Upper lobe of left lung (tissue), 4 donors: ENCODE data around the gene TAOK3.

ENCODE experiments used
- EP300 ChIP-seq, 4 donors: sonication (generic); formaldehyde crosslinking; IDR thresholded peaks; one replicate each; pipeline ENCODE4 v1.5.1; 2017; ENCODE audit warnings: antibody characterized with exemption in 4 of 4, control low read depth in 2 of 4
- POLR2A ChIP-seq, 4 donors: fragments of 450-650 bp; IDR thresholded peaks; one replicate each; pipeline ENCODE4 v1.5.1; 2016 to 2017; ENCODE audit warnings: antibody characterized with exemption in 4 of 4, mild to moderate bottlenecking in 2 of 4
- POLR2AphosphoS5 ChIP-seq, 2 donors: sonication (generic); formaldehyde crosslinking; IDR thresholded peaks; one replicate each; pipeline ENCODE4 v1.5.1; 2017; ENCODE audit warnings: antibody characterized with exemption in 2 of 2
- TF ChIP-seq, protein P1 (sequence below), 6 experiments: fragments of 450-650 bp in 4 of 6; fragments of 200-600 bp in 2 of 6; sonication (generic) in 2 of 6; IDR thresholded peaks; one replicate each; pipeline ENCODE4 v1.5.1; 2016 to 2019; ENCODE audit warnings: antibody characterized with exemption in 6 of 6

GRCh38 chr12:118361092-118361404, 11.7 kb downstream of the TAOK3 start:
- TF ChIP-seq, protein P1, sequence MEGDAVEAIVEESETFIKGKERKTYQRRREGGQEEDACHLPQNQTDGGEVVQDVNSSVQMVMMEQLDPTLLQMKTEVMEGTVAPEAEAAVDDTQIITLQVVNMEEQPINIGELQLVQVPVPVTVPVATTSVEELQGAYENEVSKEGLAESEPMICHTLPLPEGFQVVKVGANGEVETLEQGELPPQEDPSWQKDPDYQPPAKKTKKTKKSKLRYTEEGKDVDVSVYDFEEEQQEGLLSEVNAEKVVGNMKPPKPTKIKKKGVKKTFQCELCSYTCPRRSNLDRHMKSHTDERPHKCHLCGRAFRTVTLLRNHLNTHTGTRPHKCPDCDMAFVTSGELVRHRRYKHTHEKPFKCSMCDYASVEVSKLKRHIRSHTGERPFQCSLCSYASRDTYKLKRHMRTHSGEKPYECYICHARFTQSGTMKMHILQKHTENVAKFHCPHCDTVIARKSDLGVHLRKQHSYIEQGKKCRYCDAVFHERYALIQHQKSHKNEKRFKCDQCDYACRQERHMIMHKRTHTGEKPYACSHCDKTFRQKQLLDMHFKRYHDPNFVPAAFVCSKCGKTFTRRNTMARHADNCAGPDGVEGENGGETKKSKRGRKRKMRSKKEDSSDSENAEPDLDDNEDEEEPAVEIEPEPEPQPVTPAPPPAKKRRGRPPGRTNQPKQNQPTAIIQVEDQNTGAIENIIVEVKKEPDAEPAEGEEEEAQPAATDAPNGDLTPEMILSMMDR (IDR thresholded peaks at IDR 0.05), result no peak
- TF ChIP-seq POLR2A (IDR thresholded peaks at IDR 0.05) (no peak), EP300 (IDR thresholded peaks at IDR 0.05) (no peak), POLR2AphosphoS5 (IDR thresholded peaks at IDR 0.05) (no peak)
